ENCODE measurements around the gene RAB11FIP2.
"Not testable (repeated sequence)": the region's sequence is repeated elsewhere in the genome, so short reads cannot be mapped to it uniquely, and the experiment has no call there.

RAB11FIP2 gene

GRCh38 chr10:118046395-118047156 is at the start of gene RAB11FIP2:
Gene RAB11FIP2 (minus strand): TSS chr10:118046941. CDS start chr10:118046163, 778 bp downstream.
- DNase-seq: peak; percentile 97

- DNase-seq: no peak
Observed at GRCh38 chr10:118096022-118096421, 49.3 kb upstream of the RAB11FIP2 start.

DNA sequence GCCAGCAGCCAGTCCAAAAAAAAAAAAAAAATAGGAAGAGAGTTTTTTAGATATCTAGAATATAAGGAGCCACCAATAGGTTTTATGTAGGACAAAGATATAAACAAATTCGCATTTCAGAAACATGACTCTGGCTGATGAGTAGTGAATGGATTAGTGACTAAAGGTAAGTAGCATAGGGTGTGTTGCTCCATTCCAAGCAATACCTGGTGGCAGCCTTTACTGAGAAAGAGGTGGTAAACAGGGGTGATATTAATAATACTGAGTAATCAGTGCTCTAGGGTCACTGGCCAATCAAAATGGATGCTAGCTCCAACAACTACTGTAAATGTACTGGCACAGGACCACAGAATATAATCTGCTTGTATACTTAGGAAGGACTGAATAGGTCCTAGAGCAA is 45.5 kb upstream of the RAB11FIP2 start:
- DNase-seq: no peak

GRCh38 chr10:118080817-118081216 is 34.1 kb upstream of the RAB11FIP2 start:
- no peak for DNase-seq

GRCh38 chr10:118076705-118077104 is 30.0 kb upstream of the RAB11FIP2 start:
- DNase-seq: no peak

- DNase-seq: no peak
Observed at GRCh38 chr10:118072840-118073239, 26.1 kb upstream of the RAB11FIP2 start.

DNA sequence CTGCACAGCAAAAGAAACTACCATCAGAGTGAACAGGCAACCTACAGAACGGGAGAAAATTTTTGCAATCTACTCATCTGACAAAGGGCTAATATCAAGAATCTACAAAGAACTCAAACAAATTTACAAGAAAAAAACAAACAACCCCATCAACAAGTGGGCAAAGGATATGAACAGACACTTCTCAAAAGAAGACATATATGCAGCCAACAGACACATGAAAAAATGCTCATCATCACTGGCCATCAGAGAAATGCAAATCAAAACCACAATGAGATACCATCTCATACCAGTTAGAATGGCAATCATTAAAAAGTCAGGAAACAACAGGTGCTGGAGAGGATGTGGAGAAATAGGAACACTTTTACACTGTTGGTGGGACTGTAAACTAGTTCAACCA is 20.6 kb upstream of the RAB11FIP2 start:
- not testable (repeated sequence) for DNase-seq

GRCh38 chr10:118062798-118063238 is 16.1 kb upstream of the RAB11FIP2 start:
- no peak for DNase-seq

DNA sequence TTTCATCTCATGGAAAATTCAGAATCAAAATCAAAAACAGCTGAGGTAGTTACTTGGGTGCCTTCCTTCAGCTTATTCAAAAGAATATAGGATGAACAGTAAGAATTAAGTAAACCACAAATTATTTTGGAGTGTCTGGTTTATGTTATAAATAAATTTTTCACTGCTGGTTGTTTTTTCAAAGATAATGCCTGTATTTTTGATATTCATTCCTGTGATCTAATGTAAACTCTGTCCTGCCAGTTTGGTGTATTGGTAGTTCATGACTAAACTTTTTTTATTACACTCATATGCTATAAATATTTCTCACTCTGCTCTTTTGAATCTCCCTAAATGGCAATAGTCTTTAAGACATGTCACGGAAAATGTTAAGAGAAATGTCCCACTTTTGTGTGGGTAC is 11.6 kb upstream of the RAB11FIP2 start:
- DNase-seq: no peak

DNA sequence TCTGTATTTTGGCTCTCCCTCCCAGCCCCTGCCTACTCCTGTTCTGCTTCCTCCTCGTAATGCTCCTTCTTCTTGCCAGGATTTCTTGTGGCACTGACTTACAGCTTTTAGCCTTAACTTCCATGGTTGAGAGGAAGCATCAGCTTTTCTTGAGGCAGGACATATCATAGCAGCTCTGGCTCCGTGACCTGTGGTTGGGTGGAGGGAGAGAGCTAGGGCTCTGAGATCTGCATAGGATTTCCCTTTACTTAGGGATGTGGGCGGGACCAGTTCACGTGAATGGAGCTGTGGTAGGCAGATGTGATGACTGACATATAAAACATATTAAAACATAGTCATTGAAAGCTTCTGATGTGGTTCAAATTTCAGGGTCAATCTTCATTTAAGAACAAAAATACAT is 10.6 kb upstream of the RAB11FIP2 start:
- DNase-seq: no peak

- DNase-seq: no peak
Observed at GRCh38 chr10:118054383-118054782, 7.6 kb upstream of the RAB11FIP2 start.

- no peak for DNase-seq
Observed at GRCh38 chr10:118052816-118053215, 6.1 kb upstream of the RAB11FIP2 start.

- no peak for DNase-seq
Observed at GRCh38 chr10:118047880-118048279, 1.1 kb upstream of the RAB11FIP2 start.

GRCh38 chr10:118047157-118047719 is 497 bp upstream of the RAB11FIP2 start:
- no peak for DNase-seq

DNA sequence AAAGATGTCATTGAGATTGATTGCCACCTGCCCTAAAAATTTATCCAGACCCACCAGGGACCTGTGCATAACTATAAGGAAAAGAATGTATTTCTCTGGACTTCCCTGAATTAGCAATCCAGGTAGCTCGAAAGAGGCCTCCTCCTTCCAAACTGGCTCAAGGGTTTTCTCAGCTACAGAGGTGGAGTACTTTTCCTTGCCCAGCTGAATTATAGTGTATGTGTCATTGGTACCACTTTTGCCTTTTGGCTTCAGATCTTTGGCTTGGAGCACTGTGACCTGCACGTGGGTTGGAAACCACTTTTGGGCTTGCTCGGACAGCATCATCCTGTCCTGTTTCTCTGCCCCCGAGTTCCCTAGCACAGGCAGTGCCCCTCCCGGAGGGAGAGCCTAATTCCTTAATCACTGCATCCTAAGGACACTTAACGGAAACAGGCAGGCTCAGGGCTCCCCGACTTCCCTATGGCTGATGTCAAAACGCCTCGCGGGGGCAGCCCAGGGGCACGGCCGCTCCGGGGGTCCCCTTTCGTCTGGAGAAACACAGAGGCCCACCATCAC is 825 bp downstream of the RAB11FIP2 start:
- peak; percentile 35 for DNase-seq

GRCh38 chr10:118045158-118045836 is 1.4 kb downstream of the RAB11FIP2 start:
- DNase-seq: no peak

GRCh38 chr10:118042827-118043242 is 3.9 kb downstream of the RAB11FIP2 start:
- DNase-seq: no peak

DNA sequence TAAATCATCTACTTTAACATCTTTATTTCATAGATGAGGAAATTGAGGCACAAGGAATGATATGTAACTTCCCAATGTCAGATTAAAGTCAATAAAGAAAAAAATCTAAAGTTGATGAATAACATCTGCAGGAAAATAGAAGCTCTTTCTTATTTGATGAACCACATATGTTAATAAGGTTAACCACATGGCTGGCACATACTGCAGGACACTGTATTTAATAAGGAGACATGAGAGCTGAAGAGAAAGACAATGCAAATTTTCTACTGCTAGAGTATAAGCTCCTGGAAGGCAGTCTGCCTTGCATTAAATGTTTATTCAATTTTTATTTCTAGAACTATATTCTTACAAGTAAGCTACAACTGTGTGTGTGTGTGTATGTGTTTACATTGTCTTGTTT is 4.4 kb downstream of the RAB11FIP2 start:
- DNase-seq: no peak

- no peak for DNase-seq
Observed at GRCh38 chr10:118041316-118041715, 5.4 kb downstream of the RAB11FIP2 start.

DNA sequence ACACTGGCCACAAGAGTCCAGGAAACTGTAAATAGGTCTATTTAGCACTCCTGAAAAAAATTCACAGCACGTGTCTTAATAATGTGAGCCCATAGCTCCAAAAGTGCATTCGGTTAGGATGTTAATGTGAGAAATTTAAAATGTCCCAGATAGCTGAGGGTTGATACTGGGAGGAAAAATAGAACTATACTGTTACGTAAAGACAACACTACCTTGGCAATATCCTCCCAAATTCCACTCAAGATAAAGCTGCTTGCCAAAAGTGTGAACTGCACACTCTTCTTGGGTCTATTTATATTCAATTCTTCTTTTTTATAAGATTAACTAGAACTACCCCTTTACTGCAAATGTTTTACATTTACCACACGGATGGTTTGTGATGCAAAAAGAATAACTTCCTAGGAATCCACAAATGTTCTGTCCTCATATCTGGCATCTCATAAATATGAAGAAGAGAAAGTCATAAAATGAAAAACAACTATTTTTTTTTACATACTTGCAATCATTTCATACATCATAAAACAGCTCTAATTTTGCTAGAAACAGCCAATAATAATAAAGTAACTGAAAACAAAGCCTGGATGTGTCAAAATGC is 10.4 kb downstream of the RAB11FIP2 start:
- DNase-seq: no peak

GRCh38 chr10:118035354-118036005 is 11.3 kb downstream of the RAB11FIP2 start:
- DNase-seq: no peak

DNA sequence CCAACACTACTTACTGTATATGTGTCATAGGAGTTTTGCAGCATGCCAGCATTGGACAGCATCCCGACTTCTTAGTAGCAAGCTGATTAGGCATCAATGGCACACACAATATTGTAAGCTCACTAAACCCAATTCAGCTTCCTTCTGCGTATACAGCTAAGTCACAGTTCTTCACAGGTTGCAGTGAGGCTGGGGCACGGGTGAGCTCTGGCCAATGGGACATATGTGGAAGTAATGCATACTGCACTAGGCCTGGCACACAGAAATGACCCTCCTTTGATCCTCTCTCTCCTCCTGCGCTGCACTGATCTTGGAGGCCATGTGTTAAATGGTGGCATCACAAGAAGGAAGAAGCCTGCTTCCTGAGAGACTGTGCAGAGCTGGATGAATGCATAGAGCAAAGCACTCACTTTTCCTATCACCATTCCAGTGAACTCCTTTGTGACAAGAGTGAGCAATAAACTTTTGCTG is 11.9 kb downstream of the RAB11FIP2 start:
- no peak for DNase-seq

GRCh38 chr10:118033905-118034304 is 12.8 kb downstream of the RAB11FIP2 start:
- no peak for DNase-seq
